ENCODE results near the gene IL22RA2.

Gene IL22RA2

GRCh38 chr6:137197684-137198645 lies 24.5 kb upstream of the IL22RA2 start:
- FAIRE-seq, result no peak

- FAIRE-seq, result no peak
These were observed 20.0 kb upstream of the IL22RA2 start for GRCh38 chr6:137193256-137194070.

- FAIRE-seq, result no peak
These were observed 19.4 kb upstream of the IL22RA2 start for GRCh38 chr6:137192821-137193220.

- no peak for FAIRE-seq
These were observed 18.2 kb upstream of the IL22RA2 start for GRCh38 chr6:137191670-137192069.

GRCh38 chr6:137191236-137191635 lies 17.8 kb upstream of the IL22RA2 start:
- no peak for FAIRE-seq

GRCh38 chr6:137190583-137191094 lies 17.2 kb upstream of the IL22RA2 start:
- no peak for FAIRE-seq

GRCh38 chr6:137188855-137189254 lies 15.4 kb upstream of the IL22RA2 start:
- FAIRE-seq, result no peak

GRCh38 chr6:137185290-137185689 lies 11.8 kb upstream of the IL22RA2 start:
- no peak for FAIRE-seq

GRCh38 chr6:137182654-137183073 lies 9.2 kb upstream of the IL22RA2 start:
- no peak for FAIRE-seq

GRCh38 chr6:137181891-137182653 lies 8.6 kb upstream of the IL22RA2 start:
- no peak for FAIRE-seq

GRCh38 chr6:137177611-137178010 lies 4.2 kb upstream of the IL22RA2 start:
- no peak for FAIRE-seq

GRCh38 chr6:137176729-137177128 lies 3.3 kb upstream of the IL22RA2 start:
- FAIRE-seq, result no peak

- no peak for FAIRE-seq
These were observed 2.4 kb upstream of the IL22RA2 start for GRCh38 chr6:137175868-137176245.

GRCh38 chr6:137175157-137175867 lies 1.9 kb upstream of the IL22RA2 start:
- no peak for FAIRE-seq

GRCh38 chr6:137172734-137173431 lies 561 bp downstream of the IL22RA2 start:
- no peak for FAIRE-seq

GRCh38 chr6:137171824-137172733 lies 1.4 kb downstream of the IL22RA2 start:
- no peak for FAIRE-seq

GRCh38 chr6:137171053-137171374 lies 2.4 kb downstream of the IL22RA2 start:
- no peak for FAIRE-seq

GRCh38 chr6:137170266-137171052 lies 3.0 kb downstream of the IL22RA2 start:
- FAIRE-seq, result no peak

GRCh38 chr6:137167702-137168377 lies 5.6 kb downstream of the IL22RA2 start:
- no peak for FAIRE-seq

Data from A204.1 (cell line).